HG03108 (cell line): ENCODE results near the gene AOAH.
"Not testable (repeated sequence)": the region's sequence is repeated elsewhere in the genome, so short reads cannot be mapped to it uniquely, and the experiment has no call there.

ENCODE experiments used
- ATAC-seq: cut with Tn5 transposase; IDR thresholded peaks from one replicate; pipeline ENCODE4 v1.9.1; 2021; ENCODE audit warnings: moderate library complexity; ENCODE audit not compliant: unreplicated experiment

The AOAH gene

GRCh38 chr7:36659638-36660341 lies 64.5 kb downstream of the AOAH start:
- no peak for ATAC-seq

GRCh38 chr7:36659172-36659516 lies 65.2 kb downstream of the AOAH start:
- no peak for ATAC-seq

- ATAC-seq = no peak
Observed at GRCh38 chr7:36658335-36659171, 65.7 kb downstream of the AOAH start.

GRCh38 chr7:36657036-36657660 lies 67.1 kb downstream of the AOAH start:
- ATAC-seq = no peak

- ATAC-seq = no peak
Observed at GRCh38 chr7:36654436-36654835, 69.9 kb downstream of the AOAH start.

- no peak for ATAC-seq
Observed at GRCh38 chr7:36653663-36654355, 70.5 kb downstream of the AOAH start.

GRCh38 chr7:36653008-36653662 lies 71.2 kb downstream of the AOAH start:
- ATAC-seq = no peak

- no peak for ATAC-seq
Observed at GRCh38 chr7:36652431-36652830, 71.9 kb downstream of the AOAH start.

- ATAC-seq = no peak
Observed at GRCh38 chr7:36651404-36651803, 72.9 kb downstream of the AOAH start.

- ATAC-seq = no peak
Observed at GRCh38 chr7:36650766-36651312, 73.5 kb downstream of the AOAH start.

GRCh38 chr7:36650320-36650719 lies 74.0 kb downstream of the AOAH start:
- no peak for ATAC-seq

- not testable (repeated sequence) for ATAC-seq
Observed at GRCh38 chr7:36649319-36649718, 75.0 kb downstream of the AOAH start.

GRCh38 chr7:36648441-36648840 lies 75.9 kb downstream of the AOAH start:
- ATAC-seq = no peak

GRCh38 chr7:36644625-36645422 lies 79.5 kb downstream of the AOAH start:
- no peak for ATAC-seq

- no peak for ATAC-seq
Observed at GRCh38 chr7:36642414-36642813, 81.9 kb downstream of the AOAH start.

- ATAC-seq = no peak
Observed at GRCh38 chr7:36642010-36642409, 82.3 kb downstream of the AOAH start.

GRCh38 chr7:36640682-36641081 lies 83.6 kb downstream of the AOAH start:
- ATAC-seq = no peak

GRCh38 chr7:36639826-36640225 lies 84.5 kb downstream of the AOAH start:
- no peak for ATAC-seq

GRCh38 chr7:36638586-36639263 lies 85.6 kb downstream of the AOAH start:
- ATAC-seq = no peak
